ENCODE results near the gene CASP1.

CASP1 gene

DNA sequence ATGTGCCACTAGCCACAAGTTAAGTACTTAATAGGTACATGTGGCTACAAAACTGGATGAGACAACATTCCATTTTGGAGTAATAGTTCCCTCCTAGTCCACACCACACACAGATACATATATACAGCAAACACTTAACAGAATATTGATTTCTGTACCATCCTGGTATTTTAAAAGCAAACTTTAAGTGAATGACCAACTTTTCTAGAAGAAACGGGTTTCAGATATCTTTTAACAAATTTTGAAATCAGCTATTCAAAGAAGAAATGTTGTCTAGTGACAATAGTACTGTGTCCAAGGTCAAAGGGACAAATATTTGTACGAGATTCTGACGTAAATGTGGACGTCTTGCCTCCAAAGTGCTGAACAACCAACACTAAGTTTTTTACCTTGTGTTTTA, 22.5 kb upstream of the CASP1 start:
- TF ChIP-seq, protein P1, sequence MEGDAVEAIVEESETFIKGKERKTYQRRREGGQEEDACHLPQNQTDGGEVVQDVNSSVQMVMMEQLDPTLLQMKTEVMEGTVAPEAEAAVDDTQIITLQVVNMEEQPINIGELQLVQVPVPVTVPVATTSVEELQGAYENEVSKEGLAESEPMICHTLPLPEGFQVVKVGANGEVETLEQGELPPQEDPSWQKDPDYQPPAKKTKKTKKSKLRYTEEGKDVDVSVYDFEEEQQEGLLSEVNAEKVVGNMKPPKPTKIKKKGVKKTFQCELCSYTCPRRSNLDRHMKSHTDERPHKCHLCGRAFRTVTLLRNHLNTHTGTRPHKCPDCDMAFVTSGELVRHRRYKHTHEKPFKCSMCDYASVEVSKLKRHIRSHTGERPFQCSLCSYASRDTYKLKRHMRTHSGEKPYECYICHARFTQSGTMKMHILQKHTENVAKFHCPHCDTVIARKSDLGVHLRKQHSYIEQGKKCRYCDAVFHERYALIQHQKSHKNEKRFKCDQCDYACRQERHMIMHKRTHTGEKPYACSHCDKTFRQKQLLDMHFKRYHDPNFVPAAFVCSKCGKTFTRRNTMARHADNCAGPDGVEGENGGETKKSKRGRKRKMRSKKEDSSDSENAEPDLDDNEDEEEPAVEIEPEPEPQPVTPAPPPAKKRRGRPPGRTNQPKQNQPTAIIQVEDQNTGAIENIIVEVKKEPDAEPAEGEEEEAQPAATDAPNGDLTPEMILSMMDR (IDR thresholded peaks at IDR 0.05): no peak

DNA sequence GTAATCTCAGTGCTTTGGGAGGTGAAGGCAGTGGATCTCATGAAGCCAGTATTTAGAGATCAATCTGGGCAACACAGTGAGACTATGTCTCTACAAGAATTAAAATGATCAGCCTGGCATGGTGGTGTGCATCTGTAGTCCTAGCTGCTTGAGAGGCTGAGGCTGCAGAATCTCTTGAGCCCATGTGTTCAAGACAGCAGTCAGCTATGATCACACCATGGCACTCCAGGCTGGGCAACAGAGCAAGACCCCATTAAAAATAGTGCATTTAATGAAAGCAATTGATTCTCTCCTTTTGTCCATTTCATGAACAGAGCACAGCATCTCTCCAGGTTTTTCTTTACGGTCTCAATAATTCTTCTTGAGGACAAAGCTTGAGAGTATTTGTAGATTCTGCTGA, 21.5 kb upstream of the CASP1 start:
- TF ChIP-seq, protein P1 (IDR thresholded peaks at IDR 0.05): no peak

DNA sequence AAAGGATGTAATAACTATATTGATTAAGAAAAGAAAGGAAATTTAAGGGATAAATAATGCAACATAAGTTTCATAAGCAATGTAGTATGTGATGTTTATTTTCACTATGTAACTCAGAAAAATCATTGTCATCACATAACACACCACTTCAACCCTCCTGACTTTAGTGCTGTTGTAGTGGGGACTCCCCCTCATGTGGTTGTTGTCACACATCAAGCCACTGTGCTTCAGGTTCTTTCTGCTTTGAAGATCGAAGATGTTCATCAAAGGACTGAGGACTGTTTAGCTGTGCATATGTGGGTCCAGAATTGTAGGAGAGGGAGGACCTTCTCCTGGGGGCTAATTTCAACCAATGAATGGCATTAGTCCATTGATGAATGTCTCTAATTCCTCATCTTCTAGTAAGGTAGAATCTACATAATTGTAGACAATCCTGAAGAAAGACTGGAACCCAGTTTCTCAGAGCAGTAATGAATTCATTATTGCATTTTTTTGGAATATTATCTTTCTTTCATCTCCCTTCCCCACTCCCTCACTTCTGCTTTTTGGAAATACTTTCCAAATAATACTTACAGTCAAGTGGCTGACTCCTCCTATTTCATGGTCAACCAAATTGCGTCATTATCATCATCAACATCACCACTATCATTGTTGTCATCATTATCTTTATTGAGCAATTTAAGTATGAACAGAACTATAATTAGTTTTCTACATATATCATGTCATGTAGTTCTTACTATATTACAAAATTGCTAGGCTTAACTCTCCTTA, 20.0 kb upstream of the CASP1 start:
- TF ChIP-seq, protein P1 (IDR thresholded peaks at IDR 0.05): no peak

DNA sequence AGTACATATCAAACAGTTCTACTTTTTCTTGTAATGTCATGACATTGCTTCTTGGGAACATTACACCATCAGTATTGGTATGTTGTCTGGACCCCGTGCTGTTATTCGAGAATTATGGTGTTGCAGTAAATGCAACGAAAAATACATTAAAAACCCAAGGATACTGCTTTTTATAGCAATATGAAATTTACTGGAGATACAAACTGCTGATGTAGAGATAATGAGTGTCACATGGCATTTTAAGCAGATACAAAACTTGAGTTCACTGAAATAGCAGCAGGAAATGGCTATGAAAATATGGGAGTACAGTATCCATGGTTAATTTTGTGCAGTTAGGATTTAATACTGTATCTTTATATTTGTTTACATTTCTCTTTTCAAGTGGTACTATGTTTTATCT, 17.5 kb upstream of the CASP1 start:
- TF ChIP-seq, protein P1 (IDR thresholded peaks at IDR 0.05): no peak

DNA sequence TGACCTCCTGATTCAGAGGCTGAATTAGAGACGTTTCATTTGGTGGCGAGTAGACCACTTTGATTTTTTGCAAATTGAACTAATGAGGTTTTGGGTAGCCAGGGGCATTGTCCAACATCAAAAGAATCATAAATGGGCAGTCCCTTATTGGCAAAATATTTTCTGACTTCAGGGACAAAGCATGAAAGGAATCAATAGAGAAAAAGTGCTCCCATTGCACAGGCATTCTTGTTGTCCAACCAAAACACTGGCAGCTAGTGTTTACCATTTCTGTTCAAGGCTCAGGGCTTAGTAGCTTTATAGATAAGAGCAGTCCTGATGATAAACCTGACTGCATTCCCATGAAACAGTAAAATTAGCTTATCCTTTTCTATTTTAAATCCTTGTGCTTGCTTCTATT, 16.6 kb upstream of the CASP1 start:
- TF ChIP-seq, protein P1 (IDR thresholded peaks at IDR 0.05): no peak

DNA sequence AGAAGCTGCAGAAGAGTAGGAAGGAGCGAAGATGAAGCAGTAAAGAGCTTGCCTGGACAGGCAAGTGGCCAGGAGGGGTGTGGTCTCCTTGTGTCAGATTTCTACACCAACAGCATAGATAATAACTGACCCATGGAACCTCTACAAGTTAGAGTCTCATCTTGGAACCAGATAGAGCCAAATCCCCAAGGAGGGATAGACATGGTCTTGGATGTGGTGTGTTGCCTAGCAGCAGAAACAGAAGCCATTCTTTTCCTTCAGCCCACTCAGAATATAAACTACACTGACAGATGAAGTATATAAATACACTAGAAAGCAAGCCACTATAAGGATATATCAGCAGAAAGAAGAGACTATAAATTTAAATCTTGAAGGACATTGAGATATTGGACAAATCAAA, 14.5 kb upstream of the CASP1 start:
- TF ChIP-seq, protein P1 (IDR thresholded peaks at IDR 0.05): no peak

DNA sequence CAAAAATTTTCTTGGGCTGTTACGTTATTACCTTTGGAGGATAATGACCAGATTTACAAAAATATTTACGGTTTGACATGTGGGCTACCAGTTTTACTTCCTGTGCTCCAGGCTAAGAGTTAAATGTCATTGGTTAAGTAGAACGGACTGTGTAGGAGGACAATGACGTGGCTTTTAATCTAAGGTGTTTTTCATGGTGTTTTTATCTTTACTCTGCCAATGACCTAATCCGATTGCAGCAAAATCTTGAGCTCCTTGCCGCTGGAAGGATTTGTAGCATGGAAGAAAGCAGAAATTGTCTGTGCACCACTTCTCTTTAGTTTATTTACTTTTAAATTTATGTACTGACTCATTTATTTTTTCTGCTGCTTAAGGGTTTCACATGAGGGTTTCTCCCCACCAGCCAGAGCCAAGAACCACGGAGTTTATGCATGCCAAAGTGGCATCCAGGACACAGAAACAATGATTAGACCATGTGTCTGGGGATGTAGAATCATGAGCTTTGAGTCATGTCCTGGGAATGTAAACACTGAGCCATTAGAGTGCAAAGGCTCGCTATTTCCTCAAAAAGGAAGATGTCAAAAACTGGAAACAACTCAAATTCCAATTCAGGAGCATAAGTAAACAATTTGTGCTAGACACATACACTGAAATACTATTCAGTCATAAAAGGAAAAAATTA, 12.1 kb upstream of the CASP1 start:
- TF ChIP-seq, protein P1 (IDR thresholded peaks at IDR 0.05): no peak
